Measurements from ENCODE around the gene ADAMTSL1.

The ADAMTSL1 gene

DNA sequence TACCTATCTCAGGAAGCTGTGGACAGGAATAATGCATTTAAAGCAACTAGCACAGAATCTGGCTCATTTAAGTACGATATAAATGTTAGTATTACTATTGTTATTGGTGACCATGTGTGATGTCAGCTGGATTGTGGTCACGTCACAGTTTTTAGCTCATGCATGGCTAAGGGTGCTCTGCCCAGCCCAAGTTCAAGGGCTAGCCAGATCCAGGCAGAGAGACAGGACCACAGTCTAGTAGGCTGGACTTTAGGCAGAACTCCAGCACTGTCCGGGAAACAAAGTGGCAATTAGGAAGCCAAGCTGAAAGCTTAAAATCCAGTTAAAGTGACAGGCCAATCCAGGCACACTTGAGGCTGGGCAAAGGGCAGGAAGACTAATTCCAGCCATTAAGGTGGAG lies 273.6 kb downstream of the ADAMTSL1 start:
- no peak for DNase-seq

DNA sequence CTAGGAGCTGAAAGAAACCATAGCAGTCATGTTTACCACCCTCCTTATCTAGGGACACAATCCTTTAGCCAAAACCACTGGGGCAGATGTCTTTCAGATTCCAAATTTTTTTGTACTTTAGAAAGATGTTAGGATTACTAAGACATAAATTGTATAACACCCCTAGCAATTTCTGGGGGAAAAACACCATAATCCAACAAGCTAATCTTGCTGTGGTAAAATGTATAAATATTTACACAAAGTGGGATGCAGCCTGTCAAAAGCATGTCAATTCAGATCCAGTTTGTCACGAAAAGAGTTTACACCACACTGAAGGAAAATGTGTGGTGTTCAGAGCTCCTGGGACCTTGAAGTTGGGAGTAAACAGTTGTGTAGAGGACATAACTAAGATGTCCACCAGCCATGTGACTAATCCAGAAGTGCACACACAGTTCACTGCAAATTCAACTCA lies 274.3 kb downstream of the ADAMTSL1 start:
- DNase-seq: no peak

DNA sequence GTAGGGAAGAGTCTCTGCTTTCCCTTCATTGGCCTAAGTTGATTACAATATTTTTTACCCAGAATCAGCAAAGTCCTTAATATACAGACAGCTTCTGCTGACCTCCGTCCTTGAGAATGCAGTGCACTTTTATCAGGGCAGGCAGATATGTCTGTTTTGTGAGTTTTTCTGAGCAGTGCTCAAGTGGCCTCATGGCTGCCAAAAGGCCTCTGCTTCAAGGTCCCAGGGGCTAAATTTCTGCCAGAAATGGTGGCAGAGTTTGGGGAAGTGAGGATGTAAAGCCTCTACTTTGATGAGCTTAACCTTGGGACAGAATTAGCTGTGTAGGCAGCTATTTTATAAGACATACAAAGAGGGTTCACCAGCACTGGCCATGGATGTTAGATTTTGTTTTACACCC lies 275.8 kb downstream of the ADAMTSL1 start:
- no peak for DNase-seq

DNA sequence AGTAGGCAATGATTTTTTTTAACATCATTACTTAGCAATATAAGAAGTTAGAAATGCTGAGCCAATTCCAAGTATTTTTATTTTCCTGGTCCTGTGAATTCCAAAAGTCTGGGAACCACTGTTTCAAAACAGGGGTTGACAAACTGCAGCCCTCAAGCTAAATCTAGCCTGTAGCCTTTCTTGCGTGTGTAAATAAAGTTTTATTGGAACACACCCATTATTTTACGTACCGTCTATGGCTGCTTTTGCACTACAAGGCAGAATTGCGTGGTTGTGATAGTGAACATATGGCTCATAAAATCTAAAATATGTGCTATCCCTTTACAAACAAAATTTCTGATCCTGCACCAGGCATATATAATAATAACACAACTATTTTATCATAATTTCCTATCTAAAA lies 280.0 kb downstream of the ADAMTSL1 start:
- DNase-seq: no peak

DNA sequence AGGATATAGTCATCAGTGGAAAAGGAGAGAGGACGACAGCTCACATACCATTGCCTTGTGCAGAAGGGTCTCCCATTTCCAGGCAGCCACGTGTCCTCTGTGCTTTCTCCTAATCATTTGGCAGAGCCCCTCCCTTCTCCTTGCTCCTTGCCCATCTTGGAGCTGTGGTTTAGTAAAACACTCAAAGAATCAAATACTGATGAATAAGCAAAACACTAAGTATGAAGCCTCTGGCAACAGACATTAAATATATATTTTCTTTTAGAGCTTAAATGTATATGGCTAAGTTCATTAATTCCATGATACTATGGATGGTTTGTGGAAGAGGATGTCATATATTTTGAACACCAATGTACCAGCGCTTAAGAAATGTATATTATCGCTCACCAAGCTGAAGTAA lies 280.6 kb downstream of the ADAMTSL1 start:
- DNase-seq: no peak

DNA sequence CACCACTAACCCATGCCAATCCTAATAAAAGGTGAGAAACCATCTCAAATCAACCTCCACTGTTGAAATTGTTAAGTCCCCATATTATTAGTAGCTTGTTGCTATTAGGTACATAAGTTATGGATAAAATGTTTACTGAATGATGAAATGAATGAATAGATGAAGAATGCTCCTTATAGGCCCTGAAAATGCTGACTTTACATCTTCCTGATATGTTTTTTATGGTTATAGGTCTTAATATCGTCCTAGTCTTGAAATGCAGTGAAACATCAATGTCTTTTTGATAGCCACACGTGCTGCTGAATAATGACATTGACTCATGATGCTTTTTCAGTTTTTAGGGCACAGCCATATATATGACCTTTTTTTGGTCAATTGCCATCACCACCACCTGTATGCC lies 281.3 kb downstream of the ADAMTSL1 start:
- DNase-seq: no peak

DNA sequence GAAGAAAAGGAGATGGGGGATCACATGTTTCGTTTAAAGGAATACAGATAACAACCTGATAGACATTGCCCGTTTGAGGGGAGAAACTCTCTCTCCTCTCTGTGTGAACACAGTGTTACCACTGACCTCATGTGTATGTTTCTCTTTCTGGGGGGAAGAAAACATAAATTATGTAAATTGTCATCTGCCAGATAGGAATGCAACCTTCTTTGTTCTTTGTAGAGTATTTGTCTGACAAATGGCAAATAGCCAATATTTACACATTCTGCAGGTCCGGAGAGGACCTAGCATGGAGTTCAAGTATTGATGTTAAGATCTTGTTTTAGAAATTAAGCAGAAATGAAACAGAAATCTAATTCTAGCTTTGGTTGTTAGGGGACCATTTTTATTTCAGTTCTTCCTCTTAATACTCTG lies 282.8 kb downstream of the ADAMTSL1 start:
- no peak for DNase-seq

DNA sequence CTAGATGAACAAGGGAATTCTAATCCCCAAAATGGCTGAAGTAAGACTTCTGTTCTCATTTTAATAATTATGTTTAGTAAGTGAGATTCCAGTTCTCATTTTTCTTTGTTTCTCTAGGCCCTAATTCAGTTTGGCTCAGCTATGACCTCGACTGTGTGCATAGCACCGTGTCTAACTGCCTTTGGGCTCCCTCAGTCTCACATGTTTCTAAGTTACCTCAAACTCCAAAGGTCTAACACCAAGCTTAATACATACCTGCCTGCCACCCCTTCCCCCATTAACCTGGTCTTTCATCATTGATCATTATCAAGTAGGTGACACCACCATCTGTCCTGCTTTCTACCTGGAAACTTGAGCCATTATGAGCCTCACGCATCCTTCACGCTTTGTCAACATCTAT lies 285.9 kb downstream of the ADAMTSL1 start:
- no peak for DNase-seq

DNA sequence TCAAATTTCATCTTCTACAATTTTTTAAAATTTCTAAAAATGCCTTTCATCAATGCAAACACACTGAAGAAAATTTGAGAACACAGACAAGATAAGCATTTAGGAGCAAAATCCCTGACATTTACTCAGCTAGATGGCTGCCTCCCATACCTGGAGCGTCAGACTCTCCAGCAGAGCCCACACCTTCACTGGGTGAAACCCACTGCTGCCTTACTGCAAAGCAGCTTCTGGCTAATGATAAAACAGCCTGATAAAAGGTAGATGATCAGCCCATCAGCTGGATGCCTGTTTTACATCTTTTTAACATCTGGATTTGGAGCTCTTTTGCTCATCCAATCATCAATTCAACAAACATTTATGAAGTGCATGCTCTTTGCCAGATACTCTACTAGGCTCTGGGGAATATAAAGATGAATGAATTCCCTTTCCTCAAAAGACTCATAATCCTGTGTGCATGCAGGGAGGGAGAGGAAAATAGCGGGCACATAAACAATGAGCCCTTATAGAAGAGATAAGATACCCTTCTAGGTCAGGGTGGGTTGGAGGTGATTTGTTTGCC lies 287.9 kb downstream of the ADAMTSL1 start:
- DNase-seq: no peak

DNA sequence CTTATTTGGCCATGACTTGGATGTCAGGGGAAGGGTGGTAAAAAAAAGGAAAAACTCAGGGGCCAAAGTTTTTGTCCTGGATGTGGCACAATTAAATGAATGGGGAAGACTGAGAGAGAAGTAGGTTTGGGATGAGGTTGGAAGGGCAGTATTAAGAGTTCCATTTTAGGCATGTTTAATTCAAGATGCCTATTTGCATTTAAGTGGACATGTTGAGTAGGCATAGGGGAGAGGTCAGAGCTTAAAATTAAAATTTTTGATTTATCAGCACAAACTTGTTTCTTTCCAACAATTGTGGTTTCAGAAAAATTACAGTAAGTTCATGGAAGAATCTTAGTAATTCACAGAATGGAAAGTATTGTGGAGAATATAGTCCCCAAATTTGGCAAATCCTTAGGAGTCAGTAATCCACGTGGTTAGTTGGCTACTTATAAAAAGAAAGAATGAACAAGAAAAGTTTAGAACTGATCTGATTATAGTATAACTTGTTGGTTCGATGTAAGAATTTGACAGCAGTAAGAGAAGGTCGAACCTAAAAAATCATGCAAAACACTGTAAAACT lies 293.1 kb downstream of the ADAMTSL1 start:
- no peak for DNase-seq

DNA sequence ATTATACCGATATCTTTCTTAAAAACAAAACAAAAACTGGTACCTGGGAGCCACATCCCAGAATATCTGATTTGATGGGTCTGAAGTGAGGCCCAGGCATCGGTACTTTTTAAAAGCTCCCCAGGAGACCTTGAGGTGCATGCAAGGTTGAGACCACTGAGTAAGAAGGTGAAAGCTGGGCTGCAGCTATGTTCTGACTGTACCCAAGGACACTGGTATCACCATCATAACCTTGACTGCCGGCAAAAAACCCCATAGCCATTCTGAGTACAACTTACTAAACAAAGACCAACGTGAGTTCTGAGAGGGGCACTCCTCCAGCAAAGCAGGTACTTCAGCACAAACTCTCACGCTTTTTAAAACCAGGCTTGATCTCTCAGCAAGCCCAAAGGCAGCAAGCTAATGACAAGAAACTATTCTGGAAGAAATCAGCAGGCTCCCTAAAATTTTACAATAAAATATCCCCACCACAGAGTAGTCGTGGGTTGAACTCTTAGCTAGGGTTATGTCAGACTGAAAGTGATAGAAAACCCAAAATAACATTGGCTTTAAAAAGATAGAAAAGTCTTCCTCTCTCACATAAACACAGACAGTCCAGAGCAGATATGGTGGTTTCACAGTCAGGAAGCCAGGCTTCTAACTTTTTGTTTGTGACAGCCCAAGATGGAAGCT lies 295.1 kb downstream of the ADAMTSL1 start:
- DNase-seq: no peak

DNA sequence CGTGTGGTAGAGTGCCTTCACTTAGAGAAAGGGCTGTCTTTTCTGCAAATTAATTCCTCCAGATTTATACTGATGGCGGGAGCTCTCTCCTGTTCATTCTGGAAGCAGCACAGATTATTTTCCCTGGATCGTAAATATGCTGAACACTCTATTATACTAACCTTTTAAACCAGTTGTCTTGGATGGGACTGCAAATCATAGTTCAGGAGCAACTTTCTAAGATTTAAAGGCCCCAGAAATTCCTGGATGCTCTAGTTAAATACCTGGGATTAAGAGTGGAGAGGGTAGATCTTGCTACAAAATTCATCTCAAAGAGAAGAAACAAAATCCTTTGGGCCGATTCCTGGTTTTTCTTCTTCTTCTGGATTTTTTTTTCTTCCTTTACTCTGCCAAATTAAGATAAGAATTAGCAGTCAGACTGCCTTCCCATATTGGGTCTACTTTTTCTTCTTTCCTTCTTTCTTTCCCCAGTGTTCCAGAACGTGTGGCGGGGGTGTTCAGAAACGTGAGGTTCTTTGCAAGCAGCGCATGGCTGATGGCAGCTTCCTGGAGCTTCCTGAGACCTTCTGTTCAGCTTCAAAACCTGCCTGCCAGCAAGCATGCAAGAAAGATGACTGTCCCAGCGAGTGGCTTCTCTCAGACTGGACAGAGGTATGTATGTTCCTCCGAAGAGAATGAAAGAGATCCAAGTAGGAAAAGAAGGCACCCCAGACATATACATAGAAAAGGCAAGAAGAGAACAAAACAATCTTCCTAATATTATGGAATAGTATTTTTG lies 296.4 kb downstream of the ADAMTSL1 start:
- DNase-seq: no peak

DNA sequence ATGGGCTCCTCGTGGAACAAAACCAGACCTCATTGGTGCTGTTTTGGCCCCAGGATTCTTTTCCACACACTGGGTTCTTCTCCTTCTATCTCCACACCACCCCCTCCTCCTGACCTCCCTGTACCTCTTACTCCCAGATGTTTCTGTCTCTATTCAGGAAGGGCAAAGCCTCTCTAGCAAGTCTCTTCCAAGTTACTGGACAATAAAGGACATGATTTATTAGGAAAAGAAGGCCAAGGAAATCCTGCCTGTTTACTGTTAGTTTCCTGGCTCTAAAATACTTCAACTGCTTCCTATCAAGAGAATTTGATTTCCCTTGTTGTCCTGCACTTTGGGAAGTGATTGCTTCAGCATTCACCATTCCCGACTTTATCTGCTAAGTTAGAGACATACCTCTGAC lies 297.1 kb downstream of the ADAMTSL1 start:
- DNase-seq: no peak

DNA sequence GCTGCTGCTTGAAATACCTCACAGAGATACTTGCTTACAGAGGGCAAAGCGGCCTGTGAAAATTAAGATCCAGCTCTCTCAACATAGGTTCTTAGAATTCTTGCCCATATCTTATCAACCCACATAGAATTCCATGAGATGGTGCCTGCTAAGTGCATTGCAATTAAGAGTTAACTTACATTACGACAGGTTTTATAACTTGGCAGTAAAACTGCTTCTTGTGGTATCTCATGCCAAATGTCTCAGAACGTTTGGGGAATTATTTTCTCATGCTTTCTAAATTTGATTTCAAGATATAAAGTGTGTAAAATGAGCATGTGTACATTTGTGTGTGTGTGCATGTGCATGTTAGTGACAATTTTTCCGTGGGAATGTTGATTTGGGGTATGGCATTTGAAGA lies 297.8 kb downstream of the ADAMTSL1 start:
- DNase-seq: no peak

DNA sequence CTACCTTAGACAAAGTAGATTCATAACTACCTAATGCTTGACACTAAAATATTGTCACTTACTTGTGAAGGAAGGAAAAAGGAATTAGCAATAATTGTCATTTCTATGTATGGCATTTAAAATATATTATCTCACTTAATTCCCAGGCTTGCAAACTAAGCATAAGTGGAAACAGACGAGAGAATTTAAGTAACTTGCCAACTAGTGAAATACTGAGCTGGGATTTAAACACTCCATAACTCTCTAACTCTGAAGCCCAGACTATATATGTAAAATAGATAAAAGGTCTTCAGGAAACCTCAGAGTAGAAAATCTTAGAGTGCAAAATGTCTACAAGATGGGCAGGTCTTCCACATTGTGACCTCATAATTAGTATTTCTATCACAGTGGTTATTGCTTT lies 301.3 kb downstream of the ADAMTSL1 start:
- DNase-seq: no peak

DNA sequence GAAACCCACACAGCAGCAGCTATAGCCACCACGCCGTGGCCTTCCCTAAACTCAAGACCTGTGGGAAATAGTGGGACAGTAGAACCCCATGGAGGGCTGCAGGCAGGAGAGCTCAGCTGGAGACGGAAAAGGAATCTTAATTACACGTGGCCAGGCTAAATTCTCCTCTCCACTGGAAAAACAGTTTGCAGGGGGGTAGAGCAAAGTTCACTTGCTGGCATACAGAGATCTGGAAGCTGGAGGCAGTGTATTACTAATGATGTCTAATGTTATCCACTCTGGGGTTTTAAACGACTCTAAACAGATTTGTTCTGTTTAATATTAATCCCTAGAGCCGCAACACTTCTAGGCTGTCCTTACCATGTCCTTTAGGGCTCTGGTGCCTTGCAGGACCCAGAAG lies 302.0 kb downstream of the ADAMTSL1 start:
- DNase-seq: no peak

DNA sequence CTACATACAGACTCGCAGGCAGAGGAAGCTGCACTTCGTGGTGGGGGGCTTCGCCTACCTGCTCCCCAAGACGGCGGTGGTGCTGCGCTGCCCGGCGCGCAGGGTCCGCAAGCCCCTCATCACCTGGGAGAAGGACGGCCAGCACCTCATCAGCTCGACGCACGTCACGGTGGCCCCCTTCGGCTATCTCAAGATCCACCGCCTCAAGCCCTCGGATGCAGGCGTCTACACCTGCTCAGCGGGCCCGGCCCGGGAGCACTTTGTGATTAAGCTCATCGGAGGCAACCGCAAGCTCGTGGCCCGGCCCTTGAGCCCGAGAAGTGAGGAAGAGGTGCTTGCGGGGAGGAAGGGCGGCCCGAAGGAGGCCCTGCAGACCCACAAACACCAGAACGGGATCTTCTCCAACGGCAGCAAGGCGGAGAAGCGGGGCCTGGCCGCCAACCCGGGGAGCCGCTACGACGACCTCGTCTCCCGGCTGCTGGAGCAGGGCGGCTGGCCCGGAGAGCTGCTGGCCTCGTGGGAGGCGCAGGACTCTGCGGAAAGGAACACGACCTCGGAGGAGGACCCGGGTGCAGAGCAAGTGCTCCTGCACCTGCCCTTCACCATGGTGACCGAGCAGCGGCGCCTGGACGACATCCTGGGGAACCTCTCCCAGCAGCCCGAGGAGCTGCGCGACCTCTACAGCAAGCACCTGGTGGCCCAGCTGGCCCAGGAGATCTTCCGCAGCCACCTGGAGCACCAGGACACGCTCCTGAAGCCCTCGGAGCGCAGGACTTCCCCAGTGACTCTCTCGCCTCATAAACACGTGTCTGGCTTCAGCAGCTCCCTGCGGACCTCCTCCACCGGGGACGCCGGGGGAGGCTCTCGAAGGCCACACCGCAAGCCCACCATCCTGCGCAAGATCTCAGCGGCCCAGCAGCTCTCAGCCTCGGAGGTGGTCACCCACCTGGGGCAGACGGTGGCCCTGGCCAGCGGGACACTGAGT lies 303.2 kb downstream of the ADAMTSL1 start:
- no peak for DNase-seq

DNA sequence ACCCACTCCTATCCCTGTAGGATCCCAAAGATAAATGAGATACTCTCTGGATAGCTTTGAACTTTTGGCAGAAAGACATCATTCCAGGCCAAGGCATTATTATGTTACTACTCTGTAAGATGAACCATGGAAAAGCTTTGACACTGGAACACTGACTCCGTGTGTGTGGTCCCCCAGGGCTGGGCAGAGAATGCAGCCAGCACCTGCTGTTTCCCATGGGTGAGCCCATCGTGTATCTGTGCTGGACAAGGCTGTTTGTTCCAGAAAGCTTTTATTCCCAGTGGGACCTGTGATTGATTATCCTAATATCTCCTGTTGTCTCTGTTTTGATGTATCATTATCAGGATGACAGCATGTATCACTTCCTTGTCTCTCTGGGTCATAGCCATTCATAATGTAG lies 304.2 kb downstream of the ADAMTSL1 start:
- no peak for DNase-seq

DNA sequence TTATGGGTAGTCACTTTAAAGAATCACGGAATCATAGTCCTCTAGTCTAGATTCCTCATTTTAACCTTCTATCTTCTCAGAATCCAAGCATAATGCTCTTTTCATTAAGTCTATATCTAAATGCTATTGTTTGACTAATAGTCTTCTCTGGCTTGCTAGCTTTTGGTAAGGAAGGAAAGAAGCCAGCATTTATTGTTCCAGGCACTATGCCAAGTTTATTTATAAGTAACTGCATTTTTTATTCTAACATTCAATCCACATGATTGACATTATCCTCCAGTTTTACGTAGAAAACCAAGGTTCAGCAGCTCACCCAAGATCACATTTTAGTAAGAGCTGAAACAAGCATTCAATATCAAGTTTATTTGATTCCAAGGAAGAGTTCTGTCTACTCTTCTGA lies 304.9 kb downstream of the ADAMTSL1 start:
- no peak for DNase-seq

DNA sequence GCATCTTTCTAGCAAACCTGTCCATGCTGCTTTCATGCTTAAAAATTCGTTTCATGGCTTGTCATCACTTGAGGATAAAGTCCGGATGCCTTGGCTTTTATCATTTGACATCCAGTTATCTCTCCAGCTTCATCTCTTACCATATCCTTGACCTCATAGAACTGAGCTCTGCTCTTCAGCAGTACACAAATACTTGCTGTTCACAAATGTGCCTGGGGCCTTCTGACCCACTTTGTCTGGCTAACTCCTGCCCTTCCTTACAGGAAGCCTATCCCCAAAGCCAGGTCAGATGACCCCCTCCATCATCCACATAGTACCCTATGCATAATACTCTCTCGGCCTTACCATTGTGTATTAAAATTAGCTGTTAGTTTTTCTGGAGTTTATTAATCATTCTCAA lies 310.0 kb downstream of the ADAMTSL1 start:
- DNase-seq: no peak

DNA sequence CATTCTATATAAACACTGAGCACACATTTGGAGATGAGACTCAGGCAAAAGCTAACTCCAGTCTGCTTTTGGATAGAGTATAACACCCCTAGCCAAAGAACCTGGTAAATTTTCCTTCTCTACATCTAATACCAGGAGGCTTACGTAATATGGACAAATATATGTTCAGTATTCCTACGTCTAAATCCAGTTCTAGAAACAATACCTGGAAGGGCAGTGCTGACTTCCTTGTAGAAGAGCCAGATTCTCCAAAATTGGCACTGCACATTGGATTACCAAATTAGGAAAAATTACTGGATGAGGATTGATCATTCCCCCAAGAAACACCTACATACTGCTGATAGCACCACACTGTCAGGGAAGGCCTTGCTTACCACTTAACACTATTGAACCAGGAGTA lies 311.7 kb downstream of the ADAMTSL1 start:
- no peak for DNase-seq

DNA sequence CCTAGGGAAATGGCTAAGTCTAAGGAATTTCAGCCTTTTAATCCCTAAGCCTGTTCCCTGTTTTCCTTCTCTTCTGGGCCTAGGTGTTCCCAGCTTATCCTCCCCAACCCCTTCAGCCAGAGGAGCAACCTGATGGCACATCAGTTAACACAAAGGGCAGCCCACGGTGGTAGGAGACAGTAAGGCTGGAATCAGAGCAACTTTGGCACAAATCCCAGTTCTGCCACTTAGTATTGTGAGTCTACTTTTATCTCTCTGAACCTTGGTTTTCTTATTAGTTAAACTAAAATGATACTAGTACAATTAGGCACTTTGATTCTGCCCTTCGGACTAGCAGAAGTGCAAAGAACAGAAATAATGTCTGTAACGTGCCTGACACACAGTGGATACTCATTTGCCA lies 312.2 kb downstream of the ADAMTSL1 start:
- DNase-seq: no peak
